Cardiac muscle cell (in vitro differentiated cells and primary cell): Measurements from ENCODE around the gene SCYGR2. TPM values are rescaled to one million over a fixed set of nuclear protein-coding genes. Genes with fewer than 3 reads are reported as not detected.
A peak's percentile ranks its signal among the peaks of the same experiment; 100 is the strongest.

ENCODE experiments used
- DNase-seq, 2 donors: peaks; one replicate each; pipeline versions ENCODE4 v3.0.0 to v3.0.0-alpha.2; 2010 to 2017; ENCODE audit warnings: low read depth in 1 of 2, low spot score in 1 of 2
- H3K27ac ChIP-seq: fragments of 200-600 bp; sonication (generic); 2 replicates; pipeline ENCODE4 v1.5.1; 2016
- H3K27me3 ChIP-seq: fragments of 200-600 bp; sonication (generic); 2 replicates; pipeline ENCODE4 v1.6.0; 2016; ENCODE audit warnings: control low read depth
- H3K36me3 ChIP-seq: fragments of 200-600 bp; sonication (generic); 2 replicates; pipeline ENCODE4 v1.5.1; 2016; ENCODE audit warnings: control low read depth
- H3K4me1 ChIP-seq: fragments of 200-600 bp; sonication (generic); 2 replicates; pipeline ENCODE4 v1.8.1; 2017; ENCODE audit warnings: low read depth, mild to moderate bottlenecking, mixed run types
- H3K4me3 ChIP-seq: fragments of 200-600 bp; sonication (generic); 2 replicates; pipeline ENCODE4 v1.5.1; 2016; ENCODE audit warnings: mild to moderate bottlenecking
- H3K9me3 ChIP-seq: fragments of 200-600 bp; sonication (generic); 2 replicates; pipeline ENCODE4 v1.5.1; 2017; ENCODE audit warnings: low read depth, mild to moderate bottlenecking, control low read depth
- polyA plus RNA-seq: library from polyadenylated mRNA; unstranded; fragments of >200 nt; fragmentation: Nextera tagmentation; extraction: Ambion mirVana; gene quantifications from 2 replicates; pipeline ENCODE4 v1.2.1, GENCODE V29; 2016
- total RNA-seq: library from RNA; depleted of rRNA; stranded (reverse); fragments of >200 nt; gene quantifications from 2 replicates; pipeline ENCODE4 v1.2.3, GENCODE V29; 2016
- TF ChIP-seq, protein P1 (sequence below): IDR thresholded peaks from 2 replicates; pipeline ENCODE4 v1.5.1; 2012; ENCODE audit warnings: low read depth, mild to moderate bottlenecking, low read length

The SCYGR2 gene
- total and polyA plus RNA-seq, 2 experiments from 2014 or later: not detected

DNA sequence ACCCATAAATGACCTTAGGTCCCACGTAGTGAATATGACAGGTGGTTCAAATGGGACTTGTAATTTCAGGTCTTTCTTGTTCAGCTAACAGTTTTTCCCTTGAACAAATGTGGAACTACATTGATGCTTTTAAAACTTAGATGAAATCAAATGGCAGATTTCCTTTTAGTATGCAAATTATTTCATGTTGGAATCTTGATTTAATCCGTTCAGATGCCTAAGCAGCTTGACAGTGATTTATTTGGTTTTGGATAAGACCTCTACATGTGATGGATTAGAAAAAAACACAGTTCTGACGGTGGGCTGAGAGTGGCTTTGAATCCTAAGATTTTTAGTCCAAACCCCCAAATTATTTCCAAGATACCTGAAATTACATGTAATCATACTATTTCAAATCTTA is 35.5 kb downstream of the SCYGR2 start:
- no peaks in the 10 kb centered on the region for H3K36me3 ChIP-seq
- TF ChIP-seq, protein P1, sequence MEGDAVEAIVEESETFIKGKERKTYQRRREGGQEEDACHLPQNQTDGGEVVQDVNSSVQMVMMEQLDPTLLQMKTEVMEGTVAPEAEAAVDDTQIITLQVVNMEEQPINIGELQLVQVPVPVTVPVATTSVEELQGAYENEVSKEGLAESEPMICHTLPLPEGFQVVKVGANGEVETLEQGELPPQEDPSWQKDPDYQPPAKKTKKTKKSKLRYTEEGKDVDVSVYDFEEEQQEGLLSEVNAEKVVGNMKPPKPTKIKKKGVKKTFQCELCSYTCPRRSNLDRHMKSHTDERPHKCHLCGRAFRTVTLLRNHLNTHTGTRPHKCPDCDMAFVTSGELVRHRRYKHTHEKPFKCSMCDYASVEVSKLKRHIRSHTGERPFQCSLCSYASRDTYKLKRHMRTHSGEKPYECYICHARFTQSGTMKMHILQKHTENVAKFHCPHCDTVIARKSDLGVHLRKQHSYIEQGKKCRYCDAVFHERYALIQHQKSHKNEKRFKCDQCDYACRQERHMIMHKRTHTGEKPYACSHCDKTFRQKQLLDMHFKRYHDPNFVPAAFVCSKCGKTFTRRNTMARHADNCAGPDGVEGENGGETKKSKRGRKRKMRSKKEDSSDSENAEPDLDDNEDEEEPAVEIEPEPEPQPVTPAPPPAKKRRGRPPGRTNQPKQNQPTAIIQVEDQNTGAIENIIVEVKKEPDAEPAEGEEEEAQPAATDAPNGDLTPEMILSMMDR: no peak
- no peaks in the 10 kb centered on the region for H3K27me3 ChIP-seq
- H3K27ac ChIP-seq: no peak overlapping the region
- no peak for DNase-seq
- H3K4me1 ChIP-seq: no peaks in the 10 kb centered on the region
- H3K4me3 ChIP-seq: no peak overlapping the region
- H3K9me3 ChIP-seq: no peaks in the 10 kb centered on the region

DNA sequence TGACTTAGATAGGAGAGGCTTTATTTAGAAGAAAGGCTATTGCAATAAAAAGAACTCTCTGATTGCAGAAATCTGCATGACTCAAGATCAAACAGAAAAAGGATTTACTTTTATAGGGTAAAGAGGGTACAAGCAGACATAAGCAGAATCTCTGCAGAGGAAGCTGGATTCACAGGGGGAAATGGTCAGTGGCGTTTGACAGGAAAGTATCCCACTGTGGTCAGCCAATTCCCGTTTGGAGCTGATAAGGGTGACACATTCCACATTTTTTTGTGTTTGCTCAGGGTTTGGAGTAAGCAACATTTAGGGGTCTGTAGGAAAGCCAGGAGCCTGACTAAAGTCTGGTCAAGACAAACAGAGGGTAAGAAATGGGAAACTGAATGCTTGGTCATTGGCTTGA is 44.0 kb downstream of the SCYGR2 start:
- peak in 1 of 2 donors; percentile 91 for DNase-seq
- Histone ChIP-seq H3K27me3 (no peaks in the 10 kb centered on the region), H3K9me3 (no peaks in the 10 kb centered on the region), H3K27ac (no peak overlapping the region), H3K4me1 (no peaks in the 10 kb centered on the region), H3K36me3 (no peaks in the 10 kb centered on the region), H3K4me3 (no peak overlapping the region)
- TF ChIP-seq, protein P1: no peak

DNA sequence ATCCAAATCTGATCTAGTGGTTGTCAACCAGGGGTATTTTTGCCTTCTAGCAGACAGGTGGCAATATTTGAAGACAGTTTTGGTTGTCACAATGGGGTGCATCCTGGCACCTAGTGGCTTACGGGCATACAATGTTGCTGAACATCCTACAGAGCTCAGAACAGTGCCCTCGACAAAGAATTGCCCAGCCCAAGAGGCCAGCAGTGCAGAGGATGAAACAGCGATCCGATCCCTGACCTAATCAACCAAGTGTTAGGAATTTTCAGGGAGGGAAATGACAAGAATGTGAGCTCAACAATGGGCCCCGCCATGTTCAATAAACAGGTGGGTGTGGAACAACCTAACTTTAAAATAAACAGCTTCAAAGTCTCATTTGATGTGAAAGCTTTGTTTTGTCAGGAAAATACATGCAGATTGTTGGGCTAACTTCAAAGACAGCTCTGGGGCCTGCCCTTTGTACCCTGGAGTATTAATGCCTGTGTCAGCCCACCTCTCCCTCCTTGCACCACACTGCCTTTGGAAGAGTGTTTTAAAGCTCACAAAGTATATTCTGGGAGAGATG is 45.4 kb downstream of the SCYGR2 start:
- no peak for DNase-seq
- H3K9me3 ChIP-seq: no peaks in the 10 kb centered on the region
- H3K36me3 ChIP-seq: no peaks in the 10 kb centered on the region
- TF ChIP-seq, protein P1: no peak
- no peaks in the 10 kb centered on the region for H3K4me1 ChIP-seq
- no peak overlapping the region for H3K4me3 ChIP-seq
- H3K27me3 ChIP-seq: no peaks in the 10 kb centered on the region
- no peak overlapping the region for H3K27ac ChIP-seq

Other genes starting within 250 kb of the SCYGR2 start
- gene TM4SF20, start 219.6 kb upstream of the SCYGR2 start, total RNA-seq: not detected in 2 replicates
- 0.19 TPM in 1 of 2 replicates, not detected in the other for gene TM4SF20, start 219.6 kb upstream of the SCYGR2 start, polyA plus RNA-seq
- gene SCYGR1, start 210.9 kb upstream of the SCYGR2 start, total RNA-seq: not detected in 2 replicates
- gene SCYGR1, start 210.9 kb upstream of the SCYGR2 start, polyA plus RNA-seq: not detected in 2 replicates
- gene AGFG1, start 126.7 kb upstream of the SCYGR2 start, total RNA-seq: 34.0 and 35.3 TPM in 2 replicates
- 39.0 and 55.3 TPM in 2 replicates for gene AGFG1, start 126.7 kb upstream of the SCYGR2 start, polyA plus RNA-seq
- not detected in 2 replicates for gene SCYGR3, start 15.9 kb downstream of the SCYGR2 start, total RNA-seq
- not detected in 2 replicates for gene SCYGR3, start 15.9 kb downstream of the SCYGR2 start, polyA plus RNA-seq
- gene SCYGR4, start 18.6 kb downstream of the SCYGR2 start, total RNA-seq: not detected in 2 replicates
- not detected in 2 replicates for gene SCYGR4, start 18.6 kb downstream of the SCYGR2 start, polyA plus RNA-seq
- not detected in 2 replicates for gene SCYGR5, start 67.9 kb downstream of the SCYGR2 start, total RNA-seq
- not detected in 2 replicates for gene SCYGR5, start 67.9 kb downstream of the SCYGR2 start, polyA plus RNA-seq
- gene SLC19A3, start 119.1 kb downstream of the SCYGR2 start, total RNA-seq: 0.04 and 0.12 TPM in 2 replicates
- 0.35 TPM in 1 of 2 replicates, not detected in the other for gene SLC19A3, start 119.1 kb downstream of the SCYGR2 start, polyA plus RNA-seq
- gene SCYGR6, start 125.9 kb downstream of the SCYGR2 start, total RNA-seq: not detected in 2 replicates
- gene SCYGR6, start 125.9 kb downstream of the SCYGR2 start, polyA plus RNA-seq: not detected in 2 replicates
- not detected in 2 replicates for gene SCYGR7, start 129.4 kb downstream of the SCYGR2 start, total RNA-seq
- gene SCYGR7, start 129.4 kb downstream of the SCYGR2 start, polyA plus RNA-seq: not detected in 2 replicates
- gene SCYGR8, start 147.0 kb downstream of the SCYGR2 start, total RNA-seq: not detected in 2 replicates
- not detected in 2 replicates for gene SCYGR8, start 147.0 kb downstream of the SCYGR2 start, polyA plus RNA-seq
- gene CCL20, start 214.9 kb downstream of the SCYGR2 start, total RNA-seq: not detected in 2 replicates
- 0.21 TPM in 1 of 2 replicates, not detected in the other for gene CCL20, start 214.9 kb downstream of the SCYGR2 start, polyA plus RNA-seq